Choroid plexus epithelial cell (primary cell): ENCODE results near the gene KY.

Source experiments
- DNase-seq: peaks from one replicate; pipeline ENCODE4 v3.0.0-alpha.2; 2010; ENCODE audit warnings: low read depth
- H3K4me3 ChIP-seq: 2 replicates; pipeline ENCODE4 v1.5.1; 2011; ENCODE audit warnings: low read depth, mild to moderate bottlenecking, control low read depth, low read length, moderate library complexity
- CTCF ChIP-seq: conservative IDR thresholded peaks from 2 replicates; pipeline ENCODE4 v1.5.1; 2011; ENCODE audit warnings: low read depth, mild to moderate bottlenecking, control low read depth, inconsistent platforms, low read length, moderate library complexity

Gene KY

GRCh38 chr3:134615743-134616142 is 35.1 kb downstream of the KY start:
- no peak for TF ChIP-seq CTCF
- no peak for DNase-seq
- H3K4me3 ChIP-seq, result no peak overlapping the region

GRCh38 chr3:134614955-134615354 is 35.9 kb downstream of the KY start:
- no peak for TF ChIP-seq CTCF
- no peak for DNase-seq
- no peak overlapping the region for H3K4me3 ChIP-seq

GRCh38 chr3:134613006-134613520 is 37.8 kb downstream of the KY start:
- no peak for TF ChIP-seq CTCF
- DNase-seq, result no peak
- H3K4me3 ChIP-seq, result no peak overlapping the region

GRCh38 chr3:134611516-134611915 is 39.3 kb downstream of the KY start:
- TF ChIP-seq CTCF, result no peak
- no peak overlapping the region for H3K4me3 ChIP-seq
- no peak for DNase-seq

GRCh38 chr3:134610432-134611385 is 40.1 kb downstream of the KY start:
- no peak for DNase-seq
- no peak overlapping the region for H3K4me3 ChIP-seq
- TF ChIP-seq CTCF, result no peak

- no peak for DNase-seq
- no peak for TF ChIP-seq CTCF
- H3K4me3 ChIP-seq, result no peak overlapping the region
These were observed 40.9 kb downstream of the KY start for GRCh38 chr3:134609821-134610431.
